ENCODE results near the gene HS3ST1. TPM values are rescaled to one million over a fixed set of nuclear protein-coding genes. Genes with fewer than 3 reads are reported as not detected.

The HS3ST1 gene
- total RNA-seq, 4 donors from 2014 or later, result 0.07 to 0.15 (median 0.10) TPM

GRCh38 chr4:11451716-11452115 lies 23.0 kb upstream of the HS3ST1 start:
- Histone ChIP-seq H3K4me3 (no peak overlapping the region), H3K27ac (no peak overlapping the region), H3K4me1 (no peaks in the 10 kb centered on the region), H3K9me3 (no peaks in the 10 kb centered on the region), H3K27me3 (no peaks in the 10 kb centered on the region), H3K36me3 (no peaks in the 10 kb centered on the region)
- intact Hi-C loops (cut with DNase I; ENCODE audit: low total_unique reads), result no loop called here
- DNase-seq (no peak), ATAC-seq (no peak)
- in situ Hi-C loops (cut with MboI; ENCODE audit: low sequenced_read_pairs in 4 of 4), result no loop called here
- TF ChIP-seq POLR2A (IDR thresholded peaks at IDR 0.05) (no peak), CTCF (IDR thresholded peaks at IDR 0.05 in 4 of 5, conservative IDR thresholded peaks at IDR 0.05 in 1 of 5) (no peak)

DNA sequence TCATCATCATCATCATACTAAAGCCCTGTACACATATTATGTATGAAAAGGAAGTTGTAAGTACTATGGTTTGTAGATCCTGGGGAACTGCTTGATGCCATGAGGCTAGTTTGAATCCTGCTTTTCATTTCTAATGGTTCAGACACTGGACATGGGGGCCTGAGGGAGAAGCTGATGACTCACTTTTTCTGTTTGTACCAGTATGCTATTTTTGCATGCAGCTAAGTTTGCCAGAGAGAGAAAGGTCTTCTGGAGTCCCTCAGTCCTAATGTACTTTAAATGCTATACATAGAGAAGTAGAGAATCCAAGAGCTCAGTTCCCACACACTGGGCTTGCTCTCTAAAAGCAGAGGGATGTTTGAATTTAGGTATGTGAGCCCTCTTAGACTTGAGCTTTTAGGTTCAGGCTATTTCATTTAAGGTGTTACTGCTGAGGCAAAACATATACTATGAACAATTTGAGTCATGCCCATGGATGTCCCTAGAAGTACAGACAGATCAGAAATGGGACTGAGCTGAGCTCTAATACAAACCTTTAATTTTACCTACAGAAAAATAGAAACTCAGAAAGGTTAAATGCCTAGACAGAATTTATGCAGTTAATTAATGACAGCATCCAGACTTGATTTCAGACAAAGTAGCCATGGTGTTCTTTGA lies 17.6 kb upstream of the HS3ST1 start:
- in situ Hi-C loops (cut with MboI; ENCODE audit: low sequenced_read_pairs in 4 of 4) (loop anchor here in 2 of 4 donors (25.0 kb wide), 1 partner anchor 859 kb away; no protein-coding TSS in a partner anchor), intact Hi-C loops (cut with DNase I; ENCODE audit: low total_unique reads) (no loop called here)
- Histone ChIP-seq H3K9me3 (no peaks in the 10 kb centered on the region), H3K27ac (no peak overlapping the region), H3K4me1 (no peaks in the 10 kb centered on the region), H3K27me3 (no peaks in the 10 kb centered on the region), H3K4me3 (no peak overlapping the region), H3K36me3 (no peaks in the 10 kb centered on the region)
- no peak for TF ChIP-seq CTCF (IDR thresholded peaks at IDR 0.05 in 4 of 5, conservative IDR thresholded peaks at IDR 0.05 in 1 of 5)
- no peak for TF ChIP-seq POLR2A (IDR thresholded peaks at IDR 0.05)
- no peak for ATAC-seq
- DNase-seq, result no peak

GRCh38 chr4:11441194-11441556 lies 12.5 kb upstream of the HS3ST1 start:
- no peak for ATAC-seq
- TF ChIP-seq POLR2A (IDR thresholded peaks at IDR 0.05), result no peak
- no peak for TF ChIP-seq CTCF (IDR thresholded peaks at IDR 0.05 in 4 of 5, conservative IDR thresholded peaks at IDR 0.05 in 1 of 5)
- in situ Hi-C loops (cut with MboI; ENCODE audit: low sequenced_read_pairs in 4 of 4) (loop anchor here in 2 of 4 donors (25.0 kb wide), 1 partner anchor 854 kb away; no protein-coding TSS in a partner anchor), intact Hi-C loops (cut with DNase I; ENCODE audit: low total_unique reads) (no loop called here)
- Histone ChIP-seq H3K27ac (no peak overlapping the region), H3K4me3 (no peak overlapping the region), H3K27me3 (no peaks in the 10 kb centered on the region), H3K9me3 (no peaks in the 10 kb centered on the region), H3K4me1 (no peaks in the 10 kb centered on the region), H3K36me3 (no peaks in the 10 kb centered on the region)
- DNase-seq, result no peak

GRCh38 chr4:11440481-11441193 lies 11.9 kb upstream of the HS3ST1 start:
- Histone ChIP-seq H3K4me1 (no peaks in the 10 kb centered on the region), H3K27me3 (no peaks in the 10 kb centered on the region), H3K27ac (no peak overlapping the region), H3K9me3 (no peaks in the 10 kb centered on the region), H3K36me3 (no peaks in the 10 kb centered on the region), H3K4me3 (no peak overlapping the region)
- DNase-seq, result no peak
- intact Hi-C loops (cut with DNase I; ENCODE audit: low total_unique reads), result no loop called here
- no peak for ATAC-seq
- in situ Hi-C loops (cut with MboI; ENCODE audit: low sequenced_read_pairs in 4 of 4), result loop anchor here in 2 of 4 donors (25.0 kb wide), 1 partner anchor 853 kb away; no protein-coding TSS in a partner anchor
- TF ChIP-seq CTCF (IDR thresholded peaks at IDR 0.05 in 4 of 5, conservative IDR thresholded peaks at IDR 0.05 in 1 of 5) (no peak), POLR2A (IDR thresholded peaks at IDR 0.05) (no peak)
